K562 (cell line): ENCODE data around the gene SYTL5. TPM values are rescaled to one million over a fixed set of nuclear protein-coding genes. Genes with fewer than 3 reads are reported as not detected.

ENCODE experiments used
- CTCF ChIP-seq, 3 experiments: IDR thresholded peaks in 2 of 3; conservative IDR thresholded peaks in 1 of 3; 2 replicates each; pipeline ENCODE4 v1.5.1; 2011 to 2012; ENCODE audit warnings: low read length in 3 of 3, mild to moderate bottlenecking in 3 of 3, control low read depth in 2 of 3, improper control_type of control experiment in 1 of 3, inconsistent platforms in 1 of 3, low read depth in 1 of 3, mixed read lengths in 1 of 3, moderate library complexity in 1 of 3; ENCODE audit not compliant: insufficient read depth in 2 of 3
- FOXJ2 ChIP-seq: fragments of 200-800 bp; sonication (Bioruptor generic); IDR thresholded peaks from 2 replicates; pipeline ENCODE4 v1.6.1; 2016; ENCODE audit warnings: missing genetic modification characterization, missing compliant biosample characterization
- SAP30 ChIP-seq: fragments of 200-600 bp; sonication (generic); IDR thresholded peaks from 2 replicates; pipeline ENCODE4 v1.6.1; 2012; ENCODE audit warnings: borderline replicate concordance, low read depth, mild to moderate bottlenecking, moderate library complexity, low read length, control low read depth, inconsistent platforms; ENCODE audit not compliant: insufficient read depth, poor library complexity, severe bottlenecking
- ZNF217 ChIP-seq: sonication (generic); formaldehyde crosslinking; IDR thresholded peaks from 2 replicates; pipeline ENCODE4 v1.8.0; 2022; ENCODE audit warnings: mild to moderate bottlenecking, missing genetic modification reagents
- ZNF232 ChIP-seq: sonication (generic); formaldehyde crosslinking; IDR thresholded peaks from 2 replicates; pipeline ENCODE4 v1.8.0; 2022; ENCODE audit warnings: mild to moderate bottlenecking, missing genetic modification reagents
- ZNF282 ChIP-seq: sonication (generic); formaldehyde crosslinking; IDR thresholded peaks from 2 replicates; pipeline ENCODE4 v1.8.1; 2023; ENCODE audit warnings: missing genetic modification reagents
- ZNF639 ChIP-seq, 2 experiments: fragments of 200-800 bp in 1 of 2; sonication (Bioruptor generic) in 1 of 2; sonication (generic) in 1 of 2; formaldehyde crosslinking in 1 of 2; IDR thresholded peaks in 1 of 2; conservative IDR thresholded peaks in 1 of 2; 2 replicates each; pipeline versions ENCODE4 v1.5.0 to v1.6.1; 2016 to 2020; ENCODE audit warnings: missing compliant biosample characterization in 1 of 2, missing genetic modification characterization in 1 of 2, missing genetic modification reagents in 1 of 2
- polyA plus RNA-seq, 8 experiments: library from polyadenylated mRNA; depleted of rRNA in 4 of 8; stranded (reverse) in 5 of 8; unstranded in 3 of 8; fragments of >200 nt; fragmentation: Nextera tagmentation in 2 of 8; fragmentation: Illumina TruSeq in 1 of 8; extraction: Ambion mirVana in 2 of 8; extraction: Trizol in 1 of 8; gene quantifications; 2 replicates each; pipeline versions ENCODE4 v1.2.1 to v1.2.3, GENCODE V29; 2011 to 2014; ENCODE audit warnings: inconsistent platforms in 1 of 8, missing spikeins in 1 of 8
- total RNA-seq, 7 experiments: library from RNA; depleted of rRNA in 6 of 7; stranded (reverse); fragments of >200 nt in 6 of 7; fragmentation: Illumina TruSeq in 2 of 7; extraction: Trizol in 2 of 7; gene quantifications; 2 replicates each; pipeline versions ENCODE4 v1.2.1 to v1.2.3, GENCODE V29; 2011 to 2021; ENCODE audit warnings: low replicate concordance in 1 of 7

SYTL5 gene
- total and polyA plus RNA-seq, 9 of the 15 experiments (the other 6 are each of a cell fraction or from before 2014, with no cell fraction given), result 0.01 to 0.25 (median 0.09) TPM

- TF ChIP-seq ZNF282 (CRISPR knock-in tag) (no peak), SAP30 (no peak), CTCF (IDR thresholded peaks at IDR 0.05 in 2 of 3, conservative IDR thresholded peaks at IDR 0.05 in 1 of 3; ENCODE audit: insufficient read depth in 2 of 3, low read depth in 1 of 3, low read length in 3 of 3) (no peak), ZNF232 (CRISPR knock-in tag) (no peak), ZNF639 (CRISPR knock-in tag; conservative IDR thresholded peaks at IDR 0.05 in 1 of 2, IDR thresholded peaks at IDR 0.05 in 1 of 2) (no peak), ZNF217 (CRISPR knock-in tag) (no peak), FOXJ2 (tag) (no peak)
Measured at GRCh38 chrX:38156838-38157237, 150.5 kb downstream of the SYTL5 start (continued).
